RWPE2 (cell line): ENCODE results near the gene AGBL4.

Experiments
- ATAC-seq: fragments of 200-7000 bp; cut with Tn5 transposase; 3 replicates; pipeline ENCODE4 v1.9.1; 2021; ENCODE audit warnings: low read depth
- DNase-seq: peaks from one replicate; pipeline ENCODE4 v3.0.0-alpha.2; 2020; ENCODE audit warnings: low spot score
- H3K27ac ChIP-seq: fragments of 450-650 bp; 2 replicates; pipeline ENCODE4 v1.5.1; 2017; ENCODE audit warnings: mild to moderate bottlenecking; ENCODE audit not compliant: poor library complexity, severe bottlenecking
- H3K27me3 ChIP-seq: fragments of 250-450 bp; sonication (Bioruptor Pico); 2 replicates; pipeline ENCODE4 v1.5.1; 2021; ENCODE audit warnings: mild to moderate bottlenecking, moderate library complexity; ENCODE audit not compliant: insufficient read depth, poor library complexity, severe bottlenecking
- H3K36me3 ChIP-seq: fragments of 250-450 bp; sonication (Bioruptor Pico); 2 replicates; pipeline ENCODE4 v1.5.1; 2020; ENCODE audit warnings: low read depth, mild to moderate bottlenecking, moderate library complexity
- H3K4me1 ChIP-seq: fragments of 250-450 bp; sonication (Bioruptor Pico); 2 replicates; pipeline ENCODE4 v1.5.1; 2021; ENCODE audit warnings: mild to moderate bottlenecking, moderate library complexity; ENCODE audit not compliant: insufficient read depth, poor library complexity, severe bottlenecking
- H3K4me3 ChIP-seq: fragments of 250-450 bp; sonication (Bioruptor Pico); 2 replicates; pipeline ENCODE4 v1.5.1; 2021; ENCODE audit warnings: mild to moderate bottlenecking, moderate library complexity; ENCODE audit not compliant: severe bottlenecking
- H3K9me3 ChIP-seq: fragments of 250-450 bp; sonication (Bioruptor Pico); 2 replicates; pipeline ENCODE4 v1.5.1; 2021; ENCODE audit warnings: mild to moderate bottlenecking, moderate library complexity; ENCODE audit not compliant: severe bottlenecking
- TF ChIP-seq, protein P1 (sequence below): fragments of 450-650 bp; IDR thresholded peaks from one replicate; pipeline ENCODE4 v1.5.1; 2017; ENCODE audit warnings: mild to moderate bottlenecking, moderate library complexity; ENCODE audit not compliant: poor library complexity, severe bottlenecking

Gene AGBL4

GRCh38 chr1:48678710-48679505 lies 1344.8 kb downstream of the AGBL4 start:
- Histone ChIP-seq H3K9me3 (no peaks in the 10 kb centered on the region), H3K4me1 (no peaks in the 10 kb centered on the region), H3K27me3 (no peaks in the 10 kb centered on the region), H3K36me3 (no peaks in the 10 kb centered on the region), H3K4me3 (no peak overlapping the region), H3K27ac (no peak overlapping the region)
- TF ChIP-seq, protein P1, sequence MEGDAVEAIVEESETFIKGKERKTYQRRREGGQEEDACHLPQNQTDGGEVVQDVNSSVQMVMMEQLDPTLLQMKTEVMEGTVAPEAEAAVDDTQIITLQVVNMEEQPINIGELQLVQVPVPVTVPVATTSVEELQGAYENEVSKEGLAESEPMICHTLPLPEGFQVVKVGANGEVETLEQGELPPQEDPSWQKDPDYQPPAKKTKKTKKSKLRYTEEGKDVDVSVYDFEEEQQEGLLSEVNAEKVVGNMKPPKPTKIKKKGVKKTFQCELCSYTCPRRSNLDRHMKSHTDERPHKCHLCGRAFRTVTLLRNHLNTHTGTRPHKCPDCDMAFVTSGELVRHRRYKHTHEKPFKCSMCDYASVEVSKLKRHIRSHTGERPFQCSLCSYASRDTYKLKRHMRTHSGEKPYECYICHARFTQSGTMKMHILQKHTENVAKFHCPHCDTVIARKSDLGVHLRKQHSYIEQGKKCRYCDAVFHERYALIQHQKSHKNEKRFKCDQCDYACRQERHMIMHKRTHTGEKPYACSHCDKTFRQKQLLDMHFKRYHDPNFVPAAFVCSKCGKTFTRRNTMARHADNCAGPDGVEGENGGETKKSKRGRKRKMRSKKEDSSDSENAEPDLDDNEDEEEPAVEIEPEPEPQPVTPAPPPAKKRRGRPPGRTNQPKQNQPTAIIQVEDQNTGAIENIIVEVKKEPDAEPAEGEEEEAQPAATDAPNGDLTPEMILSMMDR: no peak
- no peak for ATAC-seq
- DNase-seq: no peak

DNA sequence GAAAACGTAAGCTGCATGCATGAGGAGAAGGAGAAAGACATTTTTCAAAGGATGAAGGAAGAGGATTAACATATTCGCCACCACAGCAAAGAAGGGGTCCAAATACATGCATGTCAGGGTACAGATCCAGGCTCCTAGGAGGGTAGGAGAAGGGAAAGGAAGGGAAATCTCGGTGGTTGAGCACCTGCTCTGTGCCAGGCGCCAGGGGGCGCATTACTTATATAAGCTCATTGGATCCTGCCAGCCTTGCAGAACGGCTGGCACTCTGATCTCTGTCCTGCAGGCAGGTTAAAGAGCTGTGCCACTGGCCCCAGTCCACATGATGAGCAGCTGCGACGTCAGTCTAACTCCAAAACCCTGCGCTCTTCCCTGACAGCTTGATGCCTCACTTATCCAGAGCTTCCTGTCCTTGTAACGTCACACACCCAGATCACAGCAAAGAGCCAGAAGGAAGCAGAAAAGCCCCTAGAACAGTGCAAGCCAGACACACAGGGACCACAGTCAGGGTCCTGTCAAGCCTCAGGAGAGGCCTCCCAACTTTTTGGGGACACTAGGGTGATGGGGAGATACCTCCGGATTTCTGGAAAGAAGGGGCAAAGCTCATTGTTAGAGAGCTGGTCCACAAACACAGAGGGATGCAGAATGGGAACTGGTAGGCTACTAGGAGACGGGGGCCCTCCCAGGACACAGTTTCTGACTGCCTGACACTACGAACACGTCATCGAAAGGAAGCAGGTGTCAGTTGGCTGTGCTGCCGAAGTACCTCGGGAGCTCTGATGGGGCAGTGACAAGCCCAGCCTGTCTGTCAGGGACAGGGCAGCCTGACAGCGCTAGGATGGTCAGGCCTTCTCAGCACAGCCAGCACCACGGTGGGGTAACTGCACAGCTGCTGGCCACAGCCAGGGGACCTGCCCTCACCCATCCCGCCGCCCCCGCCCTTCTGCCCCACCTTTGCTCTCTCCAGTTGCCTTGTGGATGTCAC lies 1346.2 kb downstream of the AGBL4 start:
- no peak for DNase-seq
- H3K27me3 ChIP-seq: no peaks in the 10 kb centered on the region
- H3K4me1 ChIP-seq: no peaks in the 10 kb centered on the region
- TF ChIP-seq, protein P1: peak; percentile 68
- no peaks in the 10 kb centered on the region for H3K9me3 ChIP-seq
- peak; percentile 60; the same call in 1 of the 3 replicates for ATAC-seq
- H3K36me3 ChIP-seq: no peaks in the 10 kb centered on the region
- H3K4me3 ChIP-seq: no peak overlapping the region
- no peak overlapping the region for H3K27ac ChIP-seq

GRCh38 chr1:48676822-48677221 lies 1346.9 kb downstream of the AGBL4 start:
- TF ChIP-seq, protein P1: no peak
- no peak overlapping the region for H3K4me3 ChIP-seq
- H3K27ac ChIP-seq: no peak overlapping the region
- no peaks in the 10 kb centered on the region for H3K27me3 ChIP-seq
- H3K9me3 ChIP-seq: no peaks in the 10 kb centered on the region
- DNase-seq: no peak
- no peaks in the 10 kb centered on the region for H3K4me1 ChIP-seq
- no peaks in the 10 kb centered on the region for H3K36me3 ChIP-seq
- no peak for ATAC-seq

DNA sequence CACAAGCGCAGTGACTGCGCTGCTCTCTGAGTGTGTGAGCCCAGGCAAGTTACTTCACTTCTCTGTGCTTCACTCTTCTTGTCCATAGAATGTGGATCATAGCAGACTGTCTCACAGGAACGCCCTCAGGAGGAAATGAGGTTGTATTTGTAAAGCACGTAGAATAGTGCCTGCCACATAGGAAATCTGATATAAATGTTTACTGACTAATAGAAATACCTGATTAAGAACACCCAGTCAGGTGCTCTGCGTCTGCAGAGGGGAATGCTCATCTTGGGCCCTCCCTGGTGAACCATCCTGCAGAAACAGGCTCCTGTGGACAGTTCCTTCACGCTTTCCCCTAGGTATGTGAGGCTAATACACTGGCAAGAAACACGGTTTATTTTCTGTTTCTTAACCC lies 1347.4 kb downstream of the AGBL4 start:
- TF ChIP-seq, protein P1: no peak
- ATAC-seq: no peak
- Histone ChIP-seq H3K9me3 (no peaks in the 10 kb centered on the region), H3K4me1 (no peaks in the 10 kb centered on the region), H3K27me3 (no peaks in the 10 kb centered on the region), H3K4me3 (no peak overlapping the region), H3K27ac (no peak overlapping the region), H3K36me3 (no peaks in the 10 kb centered on the region)
- no peak for DNase-seq
